CD4-positive, CD25-positive, alpha-beta regulatory T cell (primary cell): ENCODE data around the gene ALB. TPM values are rescaled to one million over a fixed set of nuclear protein-coding genes. Genes with fewer than 3 reads are reported as not detected.

ENCODE experiments used
- polyA plus RNA-seq, 4 donors: library from polyadenylated mRNA; unstranded; fragments of 300-500 nt; fragmentation: Illumina TruSeq; gene quantifications; one replicate each; pipeline ENCODE4 v1.2.3, GENCODE V29; 2021
- total RNA-seq: library from RNA; stranded (reverse); gene quantifications from one replicate; pipeline ENCODE4 v1.2.3, GENCODE V29; 2022

The ALB gene
- total and polyA plus RNA-seq, 5 donors from 2014 or later: not detected

Other genes with a start within 250 kb of the ALB start
- 63.4 TPM for gene ANKRD17, start 145.5 kb upstream of the ALB start, total RNA-seq
- 10 to 100 TPM in 1 of 4 donors, 1 to 10 TPM in 3; 6.9 to 10.6 (median 9.7) TPM for gene ANKRD17, start 145.5 kb upstream of the ALB start, polyA plus RNA-seq
- gene AFP, start 31.9 kb downstream of the ALB start, total RNA-seq: not detected
- gene AFP, start 31.9 kb downstream of the ALB start, polyA plus RNA-seq: not detected
- gene AFM, start 77.5 kb downstream of the ALB start, total RNA-seq: not detected
- not detected for gene AFM, start 77.5 kb downstream of the ALB start, polyA plus RNA-seq
- gene RASSF6, start 216.1 kb downstream of the ALB start, total RNA-seq: not detected
- under 1 TPM in 2 of 4 donors, not detected in 2; 0.15 to 0.31 TPM for gene RASSF6, start 216.1 kb downstream of the ALB start, polyA plus RNA-seq